Breast epithelium (tissue), 3 donors: ENCODE measurements around the gene SMARCD3.

Source experiments
- POLR2AphosphoS5 ChIP-seq, 3 donors: sonication (generic); formaldehyde crosslinking; IDR thresholded peaks; one replicate each; pipeline ENCODE4 v1.6.1; 2017; ENCODE audit warnings: antibody characterized with exemption in 3 of 3
- TF ChIP-seq, protein P1 (sequence below), 3 donors: fragments of 450-650 bp; IDR thresholded peaks; one replicate each; pipeline ENCODE4 v1.5.1; 2016 to 2017; ENCODE audit warnings: antibody characterized with exemption in 3 of 3, mild to moderate bottlenecking in 3 of 3, moderate library complexity in 3 of 3

DNA sequence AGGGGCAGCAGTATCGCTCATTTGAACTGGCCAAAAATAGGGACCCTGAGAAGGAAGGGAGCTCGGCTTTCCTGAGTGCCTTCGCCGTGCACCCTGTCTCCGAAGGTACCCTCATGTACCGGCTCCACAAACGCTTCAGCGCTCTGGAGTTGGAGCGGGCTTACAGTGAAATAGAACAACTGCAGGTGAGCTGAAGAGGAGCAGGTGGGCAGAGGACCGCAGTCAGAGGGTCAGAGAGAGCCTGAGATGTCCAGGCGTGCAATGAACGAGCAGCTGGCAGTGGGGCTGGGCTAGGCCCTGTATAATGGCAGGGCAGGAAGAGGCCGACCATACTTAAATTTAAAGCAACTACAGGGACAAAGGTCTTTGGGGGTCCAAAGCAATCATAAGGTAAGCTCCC lies 12.1 kb downstream of the SMARCD3 start:
- TF ChIP-seq, protein P1, sequence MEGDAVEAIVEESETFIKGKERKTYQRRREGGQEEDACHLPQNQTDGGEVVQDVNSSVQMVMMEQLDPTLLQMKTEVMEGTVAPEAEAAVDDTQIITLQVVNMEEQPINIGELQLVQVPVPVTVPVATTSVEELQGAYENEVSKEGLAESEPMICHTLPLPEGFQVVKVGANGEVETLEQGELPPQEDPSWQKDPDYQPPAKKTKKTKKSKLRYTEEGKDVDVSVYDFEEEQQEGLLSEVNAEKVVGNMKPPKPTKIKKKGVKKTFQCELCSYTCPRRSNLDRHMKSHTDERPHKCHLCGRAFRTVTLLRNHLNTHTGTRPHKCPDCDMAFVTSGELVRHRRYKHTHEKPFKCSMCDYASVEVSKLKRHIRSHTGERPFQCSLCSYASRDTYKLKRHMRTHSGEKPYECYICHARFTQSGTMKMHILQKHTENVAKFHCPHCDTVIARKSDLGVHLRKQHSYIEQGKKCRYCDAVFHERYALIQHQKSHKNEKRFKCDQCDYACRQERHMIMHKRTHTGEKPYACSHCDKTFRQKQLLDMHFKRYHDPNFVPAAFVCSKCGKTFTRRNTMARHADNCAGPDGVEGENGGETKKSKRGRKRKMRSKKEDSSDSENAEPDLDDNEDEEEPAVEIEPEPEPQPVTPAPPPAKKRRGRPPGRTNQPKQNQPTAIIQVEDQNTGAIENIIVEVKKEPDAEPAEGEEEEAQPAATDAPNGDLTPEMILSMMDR (IDR thresholded peaks at IDR 0.05) = no peak
- TF ChIP-seq POLR2AphosphoS5 (IDR thresholded peaks at IDR 0.05) = no peak
